ENCODE results near the gene RPAP2. TPM values are rescaled to one million over a fixed set of nuclear protein-coding genes. Genes with fewer than 3 reads are reported as not detected.
"Not testable (repeated sequence)": the region's sequence is repeated elsewhere in the genome, so short reads cannot be mapped to it uniquely, and the experiment has no call there.

Gene RPAP2
- total RNA-seq, 1 experiment from 2014 or later: 21.6 TPM

GRCh38 chr1:92380867-92381266 is 82.0 kb downstream of the RPAP2 start:
- H3K4me1 Mint-ChIP-seq (ENCODE audit: low read depth, unreplicated experiment): no peaks in the 10 kb centered on the region
- intact Hi-C loops (cut with micrococcal nuclease; ENCODE audit: unreplicated experiment): no loop called here
- H3K27me3 Mint-ChIP-seq (ENCODE audit: unreplicated experiment): no peaks in the 10 kb centered on the region
- H3K9me3 Mint-ChIP-seq (ENCODE audit: low read depth, unreplicated experiment): peaks cover under 1% of the 10 kb centered on the region
- TF ChIP-seq CTCF (IDR thresholded peaks at IDR 0.05; ENCODE audit: unreplicated experiment): no peak
- peaks cover 2% of the 10 kb centered on the region for H3K36me3 Mint-ChIP-seq (ENCODE audit: insufficient read depth, unreplicated experiment)
- no peak overlapping the region for H3K4me3 Mint-ChIP-seq (ENCODE audit: low read depth, unreplicated experiment)
- no peak overlapping the region for H3K27ac Mint-ChIP-seq (ENCODE audit: unreplicated experiment)
- DNase-seq: no peak
- no TSS peak for BruUV-seq (replicated peaks)
- CTCF ChIA-PET: no interaction called here

GRCh38 chr1:92393966-92394365 is 95.1 kb downstream of the RPAP2 start:
- H3K27me3 Mint-ChIP-seq (ENCODE audit: unreplicated experiment); H3K36me3 Mint-ChIP-seq (ENCODE audit: insufficient read depth, unreplicated experiment); intact Hi-C loops (cut with micrococcal nuclease; ENCODE audit: unreplicated experiment); CTCF ChIA-PET; H3K4me3 Mint-ChIP-seq (ENCODE audit: low read depth, unreplicated experiment); H3K27ac Mint-ChIP-seq (ENCODE audit: unreplicated experiment); DNase-seq; BruUV-seq (replicated peaks); H3K4me1 Mint-ChIP-seq (ENCODE audit: low read depth, unreplicated experiment): not testable (repeated sequence)
- peaks cover 14% of the 10 kb centered on the region for H3K9me3 Mint-ChIP-seq (ENCODE audit: low read depth, unreplicated experiment)

GRCh38 chr1:92398519-92398918 is 99.7 kb downstream of the RPAP2 start:
- DNase-seq: no peak
- Mint-ChIP-seq H3K27me3 (ENCODE audit: unreplicated experiment) (no peaks in the 10 kb centered on the region), H3K36me3 (ENCODE audit: insufficient read depth, unreplicated experiment) (no peaks in the 10 kb centered on the region), H3K4me3 (ENCODE audit: low read depth, unreplicated experiment) (no peak overlapping the region), H3K9me3 (ENCODE audit: low read depth, unreplicated experiment) (no peaks in the 10 kb centered on the region), H3K4me1 (ENCODE audit: low read depth, unreplicated experiment) (no peaks in the 10 kb centered on the region), H3K27ac (ENCODE audit: unreplicated experiment) (no peak overlapping the region)
- no TSS peak for BruUV-seq (replicated peaks)
- intact Hi-C loops (cut with micrococcal nuclease; ENCODE audit: unreplicated experiment): no loop called here
- CTCF ChIA-PET: no interaction called here
- no peak for TF ChIP-seq CTCF (IDR thresholded peaks at IDR 0.05; ENCODE audit: unreplicated experiment)

- Mint-ChIP-seq H3K36me3 (ENCODE audit: insufficient read depth, unreplicated experiment) (no peaks in the 10 kb centered on the region), H3K9me3 (ENCODE audit: low read depth, unreplicated experiment) (peaks cover 2% of the 10 kb centered on the region), H3K4me3 (ENCODE audit: low read depth, unreplicated experiment) (no peak overlapping the region), H3K27ac (ENCODE audit: unreplicated experiment) (no peak overlapping the region), H3K27me3 (ENCODE audit: unreplicated experiment) (no peaks in the 10 kb centered on the region), H3K4me1 (ENCODE audit: low read depth, unreplicated experiment) (no peaks in the 10 kb centered on the region)
- intact Hi-C loops (cut with micrococcal nuclease; ENCODE audit: unreplicated experiment): no loop called here
- BruUV-seq (replicated peaks): no TSS peak
- no peak for DNase-seq
- CTCF ChIA-PET: no interaction called here
- no peak for TF ChIP-seq CTCF (IDR thresholded peaks at IDR 0.05; ENCODE audit: unreplicated experiment)
Observed at GRCh38 chr1:92399076-92399475, 100.2 kb downstream of the RPAP2 start.

- Mint-ChIP-seq H3K4me3 (ENCODE audit: low read depth, unreplicated experiment) (no peak overlapping the region), H3K4me1 (ENCODE audit: low read depth, unreplicated experiment) (no peaks in the 10 kb centered on the region)
- no peak for TF ChIP-seq CTCF (IDR thresholded peaks at IDR 0.05; ENCODE audit: unreplicated experiment)
Observed at GRCh38 chr1:92404661-92405060, 105.8 kb downstream of the RPAP2 start.

More at GRCh38 chr1:92404661-92405060, 105.8 kb downstream of the RPAP2 start:
- no peak overlapping the region for H3K27ac Mint-ChIP-seq (ENCODE audit: unreplicated experiment)
- peaks cover 15% of the 10 kb centered on the region for H3K27me3 Mint-ChIP-seq (ENCODE audit: unreplicated experiment)
- intact Hi-C loops (cut with micrococcal nuclease; ENCODE audit: unreplicated experiment): no loop called here
- H3K9me3 Mint-ChIP-seq (ENCODE audit: low read depth, unreplicated experiment): peaks cover 3% of the 10 kb centered on the region
- CTCF ChIA-PET: no interaction called here
- BruUV-seq (replicated peaks): no TSS peak
- H3K36me3 Mint-ChIP-seq (ENCODE audit: insufficient read depth, unreplicated experiment): no peaks in the 10 kb centered on the region
- no peak for DNase-seq

Measured in Calu3 (cell line).